ENCODE results near the gene SELENOM. TPM values are rescaled to one million over a fixed set of nuclear protein-coding genes. Genes with fewer than 3 reads are reported as not detected.

SELENOM gene
- total RNA-seq, 2 donors from 2014 or later = 27.1 to 61.7 TPM

GRCh38 chr22:31102441-31103081 is 4.8 kb downstream of the SELENOM start:
- Histone ChIP-seq H3K27me3 (no peaks in the 10 kb centered on the region), H3K9ac (ENCODE audit: low read depth in 2 of 2, low read length in 2 of 2) (peak overlapping the region in 1 of 2 donors; percentile 14), H3K4me3 (no peak overlapping the region), H3K36me3 (no peaks in the 10 kb centered on the region), H3K4me1 (no peaks in the 10 kb centered on the region), H3K9me3 (no peaks in the 10 kb centered on the region), H3K27ac (peak overlapping the region; percentile 85)
- peak; percentile 65 for DNase-seq
- intact Hi-C loops (cut with DNase I) = no loop called here
- TF ChIP-seq, protein P1, sequence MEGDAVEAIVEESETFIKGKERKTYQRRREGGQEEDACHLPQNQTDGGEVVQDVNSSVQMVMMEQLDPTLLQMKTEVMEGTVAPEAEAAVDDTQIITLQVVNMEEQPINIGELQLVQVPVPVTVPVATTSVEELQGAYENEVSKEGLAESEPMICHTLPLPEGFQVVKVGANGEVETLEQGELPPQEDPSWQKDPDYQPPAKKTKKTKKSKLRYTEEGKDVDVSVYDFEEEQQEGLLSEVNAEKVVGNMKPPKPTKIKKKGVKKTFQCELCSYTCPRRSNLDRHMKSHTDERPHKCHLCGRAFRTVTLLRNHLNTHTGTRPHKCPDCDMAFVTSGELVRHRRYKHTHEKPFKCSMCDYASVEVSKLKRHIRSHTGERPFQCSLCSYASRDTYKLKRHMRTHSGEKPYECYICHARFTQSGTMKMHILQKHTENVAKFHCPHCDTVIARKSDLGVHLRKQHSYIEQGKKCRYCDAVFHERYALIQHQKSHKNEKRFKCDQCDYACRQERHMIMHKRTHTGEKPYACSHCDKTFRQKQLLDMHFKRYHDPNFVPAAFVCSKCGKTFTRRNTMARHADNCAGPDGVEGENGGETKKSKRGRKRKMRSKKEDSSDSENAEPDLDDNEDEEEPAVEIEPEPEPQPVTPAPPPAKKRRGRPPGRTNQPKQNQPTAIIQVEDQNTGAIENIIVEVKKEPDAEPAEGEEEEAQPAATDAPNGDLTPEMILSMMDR (IDR thresholded peaks at IDR 0.05) = no peak

DNA sequence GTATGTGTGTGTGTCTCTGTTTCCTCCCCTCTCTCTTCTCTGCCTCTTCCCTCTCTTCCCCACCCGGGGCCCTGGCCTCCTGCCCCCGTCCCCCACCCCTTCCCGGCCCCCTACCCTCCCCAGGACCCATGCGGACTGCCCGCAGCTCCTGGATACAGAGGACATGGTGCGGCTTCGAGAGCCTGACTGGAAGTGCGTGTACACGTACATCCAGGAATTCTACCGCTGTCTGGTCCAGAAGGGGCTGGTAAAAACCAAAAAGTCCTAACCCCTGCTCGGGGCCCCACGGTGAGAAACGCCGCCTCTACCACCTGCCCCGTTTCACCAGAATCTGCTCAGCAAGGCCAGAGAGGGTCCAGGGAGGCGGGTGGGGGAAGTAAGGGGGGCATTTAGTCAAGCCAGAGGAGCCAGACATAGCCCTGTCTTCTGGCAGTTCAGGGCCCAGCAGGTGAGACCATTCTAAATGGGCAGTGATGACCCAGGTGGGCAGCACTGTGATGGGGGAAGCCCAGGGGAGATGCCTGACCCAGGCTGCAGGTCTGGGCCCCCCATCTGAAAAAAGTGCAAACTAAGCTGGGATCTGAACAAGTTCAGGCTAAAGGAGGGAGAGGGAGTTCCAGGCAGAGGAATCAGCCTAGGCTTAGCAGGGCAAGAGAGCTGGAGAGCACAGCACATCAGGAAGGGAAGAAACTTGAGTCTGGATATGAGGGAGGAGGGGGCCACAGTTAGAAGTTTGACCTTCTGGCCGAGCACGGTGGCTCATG is 6.4 kb downstream of the SELENOM start:
- H3K36me3 ChIP-seq = peaks cover 5% of the 10 kb centered on the region
- intact Hi-C loops (cut with DNase I) = no loop called here
- peak overlapping the region in 1 of 2 donors; percentile 19 for H3K9ac ChIP-seq (ENCODE audit: low read depth in 2 of 2, low read length in 2 of 2)
- H3K27ac ChIP-seq = no peak overlapping the region
- TF ChIP-seq, protein P1 (IDR thresholded peaks at IDR 0.05) = no peak
- no peak overlapping the region for H3K4me3 ChIP-seq
- H3K9me3 ChIP-seq = no peaks in the 10 kb centered on the region
- H3K27me3 ChIP-seq = no peaks in the 10 kb centered on the region
- H3K4me1 ChIP-seq = no peaks in the 10 kb centered on the region
- DNase-seq = no peak

DNA sequence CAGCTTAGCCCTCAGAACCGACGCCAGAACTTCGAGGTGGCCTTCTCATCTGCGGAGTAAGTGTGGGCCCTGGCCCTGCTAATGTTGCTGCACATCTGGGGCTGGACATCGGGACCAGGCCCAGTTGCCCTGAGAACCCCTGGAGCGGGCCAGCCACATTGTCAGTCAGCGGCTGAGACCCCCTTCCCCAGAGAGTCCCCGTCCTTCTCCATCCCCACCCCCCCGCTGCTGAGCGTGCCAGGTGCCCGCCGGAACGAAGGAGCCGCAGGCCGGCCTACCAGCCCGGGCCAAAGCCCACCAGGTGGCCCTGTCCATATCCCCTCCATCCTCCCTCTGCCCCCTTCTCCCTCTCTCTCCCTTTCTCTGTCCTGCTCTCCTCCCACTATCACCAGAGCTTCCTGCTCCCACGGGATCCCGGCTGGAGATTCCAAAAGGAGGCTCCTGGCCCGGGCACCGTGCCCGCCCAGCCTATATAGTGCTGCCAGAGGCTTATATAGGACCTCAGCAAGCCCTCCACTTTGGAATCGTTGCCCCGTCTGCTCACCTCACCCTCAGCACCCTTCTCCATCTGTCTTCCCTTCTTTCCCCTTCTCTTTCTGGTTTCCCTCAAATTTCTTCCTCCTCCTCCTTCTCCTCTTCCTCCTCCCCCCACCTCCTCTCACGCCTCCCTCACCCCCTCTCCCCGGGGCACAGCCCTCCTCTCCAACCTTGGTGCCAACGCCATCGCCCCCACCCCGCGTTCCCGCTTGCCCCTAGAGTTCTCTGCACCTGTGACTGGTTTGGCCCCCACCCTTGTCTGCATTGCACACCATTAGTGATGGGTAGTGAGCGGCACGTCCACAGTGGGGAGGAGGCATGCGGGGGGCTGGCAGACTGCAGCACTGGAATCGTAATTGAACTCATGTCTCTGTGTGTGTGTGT is 7.3 kb downstream of the SELENOM start:
- no peak overlapping the region for H3K27ac ChIP-seq

GRCh38 chr22:31099386-31099785 is 8.0 kb downstream of the SELENOM start:
- no peak overlapping the region for H3K4me3 ChIP-seq
- peak; percentile 14 for DNase-seq
- peaks cover 5% of the 10 kb centered on the region for H3K36me3 ChIP-seq
- no peaks in the 10 kb centered on the region for H3K27me3 ChIP-seq
- H3K9me3 ChIP-seq = no peaks in the 10 kb centered on the region
- no peaks in the 10 kb centered on the region for H3K4me1 ChIP-seq
- TF ChIP-seq, protein P1 (IDR thresholded peaks at IDR 0.05) = no peak
- intact Hi-C loops (cut with DNase I) = no loop called here
- H3K9ac ChIP-seq (ENCODE audit: low read depth in 2 of 2, low read length in 2 of 2) = no peak overlapping the region
- peak overlapping the region; percentile 32 for H3K27ac ChIP-seq

More for the DNA sequence above, 7.3 kb downstream of the SELENOM start:
- Histone ChIP-seq H3K9ac (ENCODE audit: low read depth in 2 of 2, low read length in 2 of 2) (no peak overlapping the region), H3K4me1 (no peaks in the 10 kb centered on the region), H3K27me3 (no peaks in the 10 kb centered on the region), H3K9me3 (no peaks in the 10 kb centered on the region), H3K4me3 (no peak overlapping the region), H3K36me3 (peaks cover 5% of the 10 kb centered on the region)
- DNase-seq = no peak
- TF ChIP-seq, protein P1 (IDR thresholded peaks at IDR 0.05) = no peak
- intact Hi-C loops (cut with DNase I) = no loop called here

DNA sequence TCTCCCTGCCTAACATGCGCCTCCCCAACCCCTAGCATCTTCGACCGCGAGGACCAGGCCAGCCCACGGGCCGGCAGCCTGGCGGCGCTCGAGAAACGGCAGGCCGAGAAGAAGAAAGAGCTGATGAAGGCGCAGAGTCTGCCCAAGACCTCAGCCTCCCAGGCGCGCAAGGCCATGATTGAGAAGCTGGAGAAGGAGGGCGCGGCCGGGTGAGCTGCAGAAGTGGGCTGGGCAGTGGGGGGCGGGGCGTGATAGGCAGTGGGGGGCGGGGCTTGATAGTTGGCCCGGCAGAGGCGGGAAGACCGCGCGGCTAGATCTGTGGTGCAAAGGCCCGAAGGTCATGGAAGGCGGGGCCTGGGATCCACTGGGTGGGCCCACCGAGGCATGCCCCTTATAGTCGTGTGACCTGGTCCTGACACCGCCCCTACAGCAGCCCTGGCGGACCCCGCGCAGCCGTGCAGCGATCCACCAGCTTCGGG is 8.7 kb downstream of the SELENOM start:
- Histone ChIP-seq H3K9me3 (no peaks in the 10 kb centered on the region), H3K9ac (ENCODE audit: low read depth in 2 of 2, low read length in 2 of 2) (no peak overlapping the region), H3K36me3 (peaks cover 5% of the 10 kb centered on the region), H3K27me3 (no peaks in the 10 kb centered on the region), H3K4me1 (no peaks in the 10 kb centered on the region), H3K4me3 (no peak overlapping the region), H3K27ac (peak overlapping the region; percentile 32)
- TF ChIP-seq, protein P1 (IDR thresholded peaks at IDR 0.05) = no peak
- peak; percentile 66 for DNase-seq
- intact Hi-C loops (cut with DNase I) = no loop called here

Data from colonic mucosa (tissue), 4 donors.